NT2/D1 (cell line): ENCODE results near the gene PPP1R3G.

Experiments used
- SUZ12 ChIP-seq: IDR thresholded peaks from 2 replicates; pipeline ENCODE4 v1.6.1; 2011; ENCODE audit not compliant: insufficient read length, insufficient read depth; ENCODE audit errors: extremely low read depth
- YY1 ChIP-seq: IDR thresholded peaks from 2 replicates; pipeline ENCODE4 v1.6.1; 2011; ENCODE audit not compliant: insufficient read length, insufficient read depth
- ZNF274 ChIP-seq: IDR thresholded peaks from 2 replicates; pipeline ENCODE4 v1.6.1; 2011; ENCODE audit warnings: mild to moderate bottlenecking, low read depth, low read length

DNA sequence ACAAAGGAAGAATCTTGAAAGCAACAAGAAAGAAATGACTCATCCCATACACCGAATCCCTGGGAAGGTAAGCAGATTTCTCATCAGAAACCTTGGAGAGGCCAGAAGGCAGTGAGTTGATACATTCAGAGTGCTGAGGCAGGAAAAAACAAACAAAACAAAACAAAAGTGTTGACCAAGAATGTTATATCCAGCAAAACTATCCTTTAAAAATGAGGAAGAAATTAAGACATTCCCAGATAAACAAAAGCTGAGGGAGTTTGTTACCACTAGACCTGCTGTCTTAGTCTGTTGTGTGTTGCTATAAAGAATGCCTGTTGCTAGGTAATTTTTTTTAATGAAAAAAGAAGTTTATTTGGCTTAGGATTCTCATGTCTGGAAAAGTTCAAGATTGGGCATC is 33.7 kb upstream of the PPP1R3G start:
- TF ChIP-seq YY1 (no peak), ZNF274 (no peak), SUZ12 (no peak)
